HepG2 (cell line): ENCODE measurements around the gene ZSCAN21. TPM values are rescaled to one million over a fixed set of nuclear protein-coding genes. Genes with fewer than 3 reads are reported as not detected.

ENCODE experiments used
- ATAC-seq: fragments of 200-7000 bp; cut with Tn5 transposase; 3 replicates; pipeline ENCODE4 v1.9.1; 2020; ENCODE audit warnings: mild to moderate bottlenecking, moderate library complexity
- BruUV-seq: library from RNA; stranded (reverse); fragments of 400-500 nt; replicated peaks from 2 replicates; lab custom pipeline; 2021; lab: Mats Ljungman, UMichigan
- CTCF ChIA-PET: fragments of 300-600 bp; formaldehyde crosslinking; extraction: SDS; loops from one replicate; lab custom pipeline; 2021; ENCODE audit warnings: low total read pairs, inconsistent platforms, low intra/inter-chr PET ratio; lab: Yijun Ruan, JAX
- POLR2A ChIA-PET: fragments of 350-600 bp; sonication (Branson Sonifier 250); formaldehyde crosslinking; loops from one replicate; lab custom pipeline; 2020; ENCODE audit warnings: antibody characterized with exemption, inconsistent platforms; lab: Yijun Ruan, JAX
- DNase-seq: peaks from one replicate; pipeline ENCODE4 v3.0.0-alpha.2; 2015; ENCODE audit warnings: low spot score
- FAIRE-seq: peaks from 3 replicates; lab custom pipeline; 2011; peaks lifted over from hg19 to GRCh38; lab: Jason Lieb, UNC
- H2AFZ ChIP-seq: one replicate; pipeline ENCODE4 v1.6.1; 2011; ENCODE audit warnings: low read length, inconsistent platforms
- H3K27ac ChIP-seq: fragments of 300-600 bp; 3 replicates; pipeline ENCODE4 v1.8.0; 2011; ENCODE audit warnings: mixed run types, mild to moderate bottlenecking, mixed read lengths, low read length, inconsistent platforms; ENCODE audit not compliant: insufficient read depth; ENCODE audit errors: extremely low read length
- H3K27me3 ChIP-seq, 2 experiments: fragments of 200-600 bp in 1 of 2; 2 replicates in 1 of 2; 3 replicates in 1 of 2; pipeline versions ENCODE4 v1.6.0 to v1.8.0; 2011; ENCODE audit warnings: low read length in 2 of 2, mild to moderate bottlenecking in 2 of 2, moderate library complexity in 2 of 2, inconsistent platforms in 1 of 2; ENCODE audit not compliant: insufficient read depth in 2 of 2, control insufficient read depth in 1 of 2
- H3K36me3 ChIP-seq, 2 experiments: fragments of 200-600 bp in 1 of 2; replicated peaks in 1 of 2; 2 replicates in 1 of 2; 3 replicates in 1 of 2; pipeline versions ENCODE4 v1.5.1 to v1.8.0; 2011; ENCODE audit warnings: low read length in 2 of 2, inconsistent platforms in 1 of 2; ENCODE audit not compliant: insufficient read depth in 2 of 2, control insufficient read depth in 1 of 2
- H3K4me1 ChIP-seq: 2 replicates; pipeline ENCODE4 v1.5.1; 2012; ENCODE audit warnings: low read length, inconsistent platforms; ENCODE audit not compliant: insufficient read depth
- H3K4me2 ChIP-seq: 2 replicates; pipeline ENCODE4 v1.6.0; 2011; ENCODE audit warnings: low read depth, low read length, inconsistent platforms
- H3K4me3 ChIP-seq, 3 experiments: fragments of 200-600 bp in 1 of 3; sonication (generic), shearing (Covaris generic) in 1 of 3; replicated peaks in 1 of 3; 2 replicates each; pipeline ENCODE4 v1.5.1; 2011 to 2016; ENCODE audit warnings: low read length in 3 of 3, inconsistent platforms in 2 of 3, low read depth in 2 of 3, mild to moderate bottlenecking in 2 of 3, control low read depth in 1 of 3, mixed read lengths in 1 of 3; ENCODE audit not compliant: insufficient read depth in 1 of 3
- H3K79me2 ChIP-seq: one replicate; pipeline ENCODE4 v1.6.1; 2011; ENCODE audit warnings: low read length, inconsistent platforms; ENCODE audit not compliant: insufficient read depth
- H3K9ac ChIP-seq: 2 replicates; pipeline ENCODE4 v1.6.0; 2011; ENCODE audit warnings: mild to moderate bottlenecking, low read depth, low read length, inconsistent platforms; ENCODE audit not compliant: insufficient read depth
- H3K9me3 ChIP-seq: 2 replicates; pipeline ENCODE4 v1.5.1; 2012; ENCODE audit warnings: mild to moderate bottlenecking, low read length
- H4K20me1 ChIP-seq: 2 replicates; pipeline ENCODE4 v1.6.0; 2011; ENCODE audit warnings: inconsistent platforms, mild to moderate bottlenecking, low read length, moderate library complexity; ENCODE audit not compliant: insufficient read depth
- EEA1 ChIP-seq: sonication (generic); formaldehyde crosslinking; IDR thresholded peaks from 2 replicates; pipeline ENCODE4 v1.5.1; 2020; ENCODE audit warnings: mild to moderate bottlenecking, missing genetic modification reagents, borderline replicate concordance
- HOXD1 ChIP-seq: sonication (generic); formaldehyde crosslinking; IDR thresholded peaks from 2 replicates; pipeline ENCODE4 v1.5.0; 2020; ENCODE audit warnings: missing genetic modification reagents
- MAFF ChIP-seq: IDR thresholded peaks from 2 replicates; pipeline ENCODE4 v1.6.1; 2011; ENCODE audit warnings: low read depth, low read length, improper control_type of control experiment
- MAFK ChIP-seq, 2 experiments: IDR thresholded peaks in 1 of 2; conservative IDR thresholded peaks in 1 of 2; 2 replicates each; pipeline ENCODE4 v1.6.1; 2011; ENCODE audit warnings: improper control_type of control experiment in 2 of 2, low read length in 2 of 2
- POLR2G ChIP-seq: fragments of 200-400 bp; formaldehyde crosslinking; IDR thresholded peaks from 2 replicates; pipeline ENCODE4 v1.6.1; 2018; ENCODE audit warnings: mild to moderate bottlenecking, low read depth, low read length, moderate library complexity
- RBFOX2 ChIP-seq: fragments of 200-400 bp; formaldehyde crosslinking; IDR thresholded peaks from 2 replicates; pipeline ENCODE4 v1.6.1; 2017; ENCODE audit warnings: low read depth, mild to moderate bottlenecking, low read length
- RBM22 ChIP-seq: fragments of 200-400 bp; formaldehyde crosslinking; optimal IDR thresholded peaks from 2 replicates; pipeline ENCODE3; 2017; ENCODE audit warnings: mild to moderate bottlenecking, low read length, moderate library complexity
- ZBTB33 ChIP-seq: sonication (generic); formaldehyde crosslinking; IDR thresholded peaks from 2 replicates; pipeline ENCODE4 v1.4.0; 2020; ENCODE audit warnings: missing genetic modification reagents
- ZNF350 ChIP-seq: sonication (generic); formaldehyde crosslinking; IDR thresholded peaks from 2 replicates; pipeline ENCODE4 v1.4.0; 2020; ENCODE audit warnings: mild to moderate bottlenecking, low read depth, missing genetic modification reagents, borderline replicate concordance
- WGBS: methylation state at CpG from one replicate; pipeline ENCODE4 v1.1.6; 2017; ENCODE audit warnings: low lambda C conversion rate; 5-methylcytosine and 5-hydroxymethylcytosine counted together
- in situ Hi-C: cut with HindIII; loops from 2 replicates; pipeline ENCODE4 v1.10.0; 2017; ENCODE audit warnings: low pct_unique_long_range_greater_than_20kb; ENCODE audit not compliant: extremely low pct_ligation_motif_present
- intact Hi-C: fragments of 100-400 bp; cut with micrococcal nuclease; formaldehyde crosslinking; loops from one replicate; pipeline ENCODE4 v1.10.0; 2022; ENCODE audit not compliant: unreplicated experiment
- polyA plus RNA-seq, 8 experiments: library from polyadenylated mRNA; depleted of rRNA in 3 of 8; stranded (reverse) in 7 of 8; unstranded in 1 of 8; fragments of >200 nt; fragmentation: Illumina TruSeq in 4 of 8; extraction: Trizol in 4 of 8; gene quantifications; 2 replicates each; pipeline versions ENCODE4 v1.2.1 to v1.2.3, GENCODE V29; 2011 to 2016; ENCODE audit warnings: low read depth in 4 of 8, missing spikeins in 1 of 8, mixed read lengths in 1 of 8; ENCODE audit not compliant: insufficient read depth in 1 of 8
- total RNA-seq, 5 experiments: library from RNA; depleted of rRNA; stranded (reverse); fragments of >200 nt; fragmentation: Illumina TruSeq; extraction: Trizol; gene quantifications; 2 replicates each; pipeline ENCODE4 v1.2.3, GENCODE V29; 2016; ENCODE audit warnings: low read depth in 1 of 5
- TF ChIP-seq, protein P1 (sequence below): sonication (generic); formaldehyde crosslinking; IDR thresholded peaks from 2 replicates; pipeline ENCODE4 v1.4.0; 2020; ENCODE audit warnings: missing genetic modification reagents, mild to moderate bottlenecking, borderline replicate concordance
- TF ChIP-seq, protein P2 (sequence below): IDR thresholded peaks from 2 replicates; pipeline ENCODE4 v1.6.1; 2016; ENCODE audit warnings: low read depth, borderline replicate concordance
- TF ChIP-seq, protein P3 (sequence below): sonication (generic); formaldehyde crosslinking; IDR thresholded peaks from 2 replicates; pipeline ENCODE4 v1.5.0; 2020; ENCODE audit warnings: mild to moderate bottlenecking, low read depth, missing genetic modification reagents, borderline replicate concordance

ZSCAN21 gene
- total and polyA plus RNA-seq, 2 of the 13 experiments (the other 11 are each of a cell fraction or from before 2014, with no cell fraction given), result 7.0 to 10.0 TPM

DNA sequence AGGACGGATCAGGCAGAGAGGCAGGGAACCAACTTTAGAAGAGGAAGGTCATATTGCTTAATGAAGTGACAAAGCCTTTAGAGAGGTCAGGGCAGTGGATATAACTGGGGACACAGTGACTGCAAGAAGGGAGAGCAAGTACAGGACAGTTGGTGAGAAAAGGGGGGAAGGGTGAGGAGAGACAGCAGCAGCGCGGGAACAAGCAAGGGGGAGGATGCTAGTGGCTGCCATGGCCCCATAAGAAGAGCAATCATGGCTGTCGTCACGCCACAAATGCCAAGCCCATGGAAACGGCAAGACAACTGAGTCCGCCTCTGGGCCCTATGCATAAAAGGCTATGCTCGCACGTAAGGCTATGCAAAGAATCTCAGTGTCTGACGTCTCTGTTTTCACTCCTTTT, 22.9 kb downstream of the ZSCAN21 start (continued):
- TF ChIP-seq RBFOX2, result 0 out of 2 replicates have a peak, but pooled peaks have one; percentile 46
- TF ChIP-seq, all 625 proteins: peak for 3

GRCh38 chr7:100074841-100075240, 25.3 kb downstream of the ZSCAN21 start:
- in situ Hi-C loops, result no loop called here

DNA sequence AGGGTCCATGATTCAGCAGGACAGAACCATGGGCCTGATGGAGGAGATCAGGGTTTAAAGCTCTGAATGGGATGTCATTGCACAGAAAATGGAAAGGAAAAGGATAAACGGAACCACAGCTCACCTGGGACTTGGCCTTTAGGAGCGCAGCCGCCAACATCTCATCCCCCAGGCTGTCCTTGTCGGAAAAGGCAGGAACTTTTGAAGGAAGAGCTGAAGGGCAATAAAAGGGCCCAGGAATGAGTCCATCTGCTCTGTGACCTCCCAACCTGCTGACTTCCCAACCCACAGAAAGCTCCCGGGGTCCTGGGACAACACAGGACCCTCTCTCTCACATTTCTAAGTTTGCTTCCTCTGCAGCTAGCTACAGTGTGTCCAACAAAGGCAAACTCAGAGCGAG, 25.8 kb downstream of the ZSCAN21 start:
- Histone ChIP-seq H2AFZ (no peak overlapping the region), H3K9me3 (no peaks in the 10 kb centered on the region), H4K20me1 (peaks cover 36% of the 10 kb centered on the region), H3K4me3 (no peak overlapping the region), H3K27ac (no peak overlapping the region), H3K4me2 (no peak overlapping the region), H3K4me1 (peaks cover 39% of the 10 kb centered on the region), H3K27me3 (no peaks in the 10 kb centered on the region), H3K9ac (no peak overlapping the region), H3K36me3 (peaks cover 33 to 73% of the 10 kb centered on the region in 2 experiments), H3K79me2 (peaks cover 52% of the 10 kb centered on the region)
- ATAC-seq (no peak), FAIRE-seq (no peak), DNase-seq (no peak)
- intact Hi-C loops, result no loop called here
- POLR2A ChIA-PET, result no interaction called here
- WGBS, result 90% methylated on average over 6 of the region's 6 CpGs
- CTCF ChIA-PET, result no interaction called here
- no TSS peak for BruUV-seq
- in situ Hi-C loops, result no loop called here
- TF ChIP-seq ZNF350 (CRISPR knock-in tag) (no peak), POLR2G (0 out of 2 replicates have a peak, but pooled peaks have one; percentile 3), EEA1 (no peak), ZBTB33 (CRISPR knock-in tag) (no peak), RBM22 (peak; percentile 74)
- TF ChIP-seq, protein P1, sequence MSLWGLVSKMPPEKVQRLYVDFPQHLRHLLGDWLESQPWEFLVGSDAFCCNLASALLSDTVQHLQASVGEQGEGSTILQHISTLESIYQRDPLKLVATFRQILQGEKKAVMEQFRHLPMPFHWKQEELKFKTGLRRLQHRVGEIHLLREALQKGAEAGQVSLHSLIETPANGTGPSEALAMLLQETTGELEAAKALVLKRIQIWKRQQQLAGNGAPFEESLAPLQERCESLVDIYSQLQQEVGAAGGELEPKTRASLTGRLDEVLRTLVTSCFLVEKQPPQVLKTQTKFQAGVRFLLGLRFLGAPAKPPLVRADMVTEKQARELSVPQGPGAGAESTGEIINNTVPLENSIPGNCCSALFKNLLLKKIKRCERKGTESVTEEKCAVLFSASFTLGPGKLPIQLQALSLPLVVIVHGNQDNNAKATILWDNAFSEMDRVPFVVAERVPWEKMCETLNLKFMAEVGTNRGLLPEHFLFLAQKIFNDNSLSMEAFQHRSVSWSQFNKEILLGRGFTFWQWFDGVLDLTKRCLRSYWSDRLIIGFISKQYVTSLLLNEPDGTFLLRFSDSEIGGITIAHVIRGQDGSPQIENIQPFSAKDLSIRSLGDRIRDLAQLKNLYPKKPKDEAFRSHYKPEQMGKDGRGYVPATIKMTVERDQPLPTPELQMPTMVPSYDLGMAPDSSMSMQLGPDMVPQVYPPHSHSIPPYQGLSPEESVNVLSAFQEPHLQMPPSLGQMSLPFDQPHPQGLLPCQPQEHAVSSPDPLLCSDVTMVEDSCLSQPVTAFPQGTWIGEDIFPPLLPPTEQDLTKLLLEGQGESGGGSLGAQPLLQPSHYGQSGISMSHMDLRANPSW, result no peak
- TF ChIP-seq, protein P2, sequence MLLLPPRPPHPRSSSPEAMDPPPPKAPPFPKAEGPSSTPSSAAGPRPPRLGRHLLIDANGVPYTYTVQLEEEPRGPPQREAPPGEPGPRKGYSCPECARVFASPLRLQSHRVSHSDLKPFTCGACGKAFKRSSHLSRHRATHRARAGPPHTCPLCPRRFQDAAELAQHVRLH, result no peak
- TF ChIP-seq, protein P3, sequence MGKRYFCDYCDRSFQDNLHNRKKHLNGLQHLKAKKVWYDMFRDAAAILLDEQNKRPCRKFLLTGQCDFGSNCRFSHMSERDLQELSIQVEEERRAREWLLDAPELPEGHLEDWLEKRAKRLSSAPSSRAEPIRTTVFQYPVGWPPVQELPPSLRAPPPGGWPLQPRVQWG (CRISPR knock-in tag), result no peak

More at GRCh38 chr7:100074841-100075240, 25.3 kb downstream of the ZSCAN21 start:
- POLR2A ChIA-PET, result no interaction called here
- BruUV-seq, result no TSS peak
- Histone ChIP-seq H3K9ac (no peak overlapping the region), H3K4me2 (no peak overlapping the region), H3K27me3 (no peaks in the 10 kb centered on the region), H3K4me3 (no peak overlapping the region), H3K9me3 (no peaks in the 10 kb centered on the region), H4K20me1 (peaks cover 33% of the 10 kb centered on the region), H3K79me2 (peaks cover 46% of the 10 kb centered on the region), H3K4me1 (peaks cover 37% of the 10 kb centered on the region), H2AFZ (no peak overlapping the region), H3K36me3 (peaks cover 34 to 79% of the 10 kb centered on the region in 2 experiments), H3K27ac (no peak overlapping the region)
- WGBS, result 92% methylated on average over 7 of the region's 7 CpGs
- ATAC-seq (no peak), DNase-seq (no peak), FAIRE-seq (no peak)
- no peak for TF ChIP-seq HOXD1 (CRISPR knock-in tag)
- TF ChIP-seq MAFF, result peak; percentile 86
- peak; percentile 83 to 91 for TF ChIP-seq MAFK (conservative IDR thresholded peaks at IDR 0.05 in 1 of 2, IDR thresholded peaks at IDR 0.05 in 1 of 2; ENCODE audit: low read length in 2 of 2)
- CTCF ChIA-PET, result no interaction called here
- intact Hi-C loops, result loop anchor here (1.0 kb wide), 1 partner anchor 10 kb away; no protein-coding TSS in a partner anchor
